Measurements from ENCODE around the gene ADCY5.

DNA sequence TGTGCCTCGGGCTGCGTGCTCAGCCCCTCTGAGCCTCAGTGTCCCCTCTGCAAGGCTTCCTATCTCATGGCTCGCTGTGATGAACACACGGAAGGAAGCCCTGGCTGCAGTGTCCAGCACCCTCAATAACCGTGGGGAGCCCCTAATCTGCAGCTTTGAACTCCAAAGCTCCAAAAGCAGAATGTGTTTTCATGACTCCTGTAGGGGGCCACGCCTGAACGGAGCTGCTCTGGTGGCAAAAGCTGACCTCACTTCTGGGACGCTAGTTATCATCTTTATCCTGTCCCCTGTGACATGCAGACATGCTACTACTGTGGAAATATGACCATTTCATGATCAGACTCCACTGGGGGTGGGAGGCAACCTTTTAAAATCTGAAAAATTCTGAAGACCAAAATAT is 148.3 kb downstream of the ADCY5 start:
- TF ChIP-seq, protein P1, sequence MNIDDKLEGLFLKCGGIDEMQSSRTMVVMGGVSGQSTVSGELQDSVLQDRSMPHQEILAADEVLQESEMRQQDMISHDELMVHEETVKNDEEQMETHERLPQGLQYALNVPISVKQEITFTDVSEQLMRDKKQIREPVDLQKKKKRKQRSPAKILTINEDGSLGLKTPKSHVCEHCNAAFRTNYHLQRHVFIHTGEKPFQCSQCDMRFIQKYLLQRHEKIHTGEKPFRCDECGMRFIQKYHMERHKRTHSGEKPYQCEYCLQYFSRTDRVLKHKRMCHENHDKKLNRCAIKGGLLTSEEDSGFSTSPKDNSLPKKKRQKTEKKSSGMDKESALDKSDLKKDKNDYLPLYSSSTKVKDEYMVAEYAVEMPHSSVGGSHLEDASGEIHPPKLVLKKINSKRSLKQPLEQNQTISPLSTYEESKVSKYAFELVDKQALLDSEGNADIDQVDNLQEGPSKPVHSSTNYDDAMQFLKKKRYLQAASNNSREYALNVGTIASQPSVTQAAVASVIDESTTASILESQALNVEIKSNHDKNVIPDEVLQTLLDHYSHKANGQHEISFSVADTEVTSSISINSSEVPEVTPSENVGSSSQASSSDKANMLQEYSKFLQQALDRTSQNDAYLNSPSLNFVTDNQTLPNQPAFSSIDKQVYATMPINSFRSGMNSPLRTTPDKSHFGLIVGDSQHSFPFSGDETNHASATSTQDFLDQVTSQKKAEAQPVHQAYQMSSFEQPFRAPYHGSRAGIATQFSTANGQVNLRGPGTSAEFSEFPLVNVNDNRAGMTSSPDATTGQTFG (tag by site-specific recombination; IDR thresholded peaks at IDR 0.05; ENCODE audit: borderline replicate concordance): no peak
- TF ChIP-seq CTCF (tag by site-specific recombination; IDR thresholded peaks at IDR 0.05): no peak
- no peak for TF ChIP-seq KLF9 (tag by site-specific recombination; IDR thresholded peaks at IDR 0.05; ENCODE audit: low read depth)
- TF ChIP-seq ZSCAN4 (tag by site-specific recombination; IDR thresholded peaks at IDR 0.05): no peak
- TF ChIP-seq KLF16 (tag by site-specific recombination; IDR thresholded peaks at IDR 0.05): no peak
- TF ChIP-seq GLIS2 (tag by site-specific recombination; IDR thresholded peaks at IDR 0.05): no peak
- TF ChIP-seq ZNF2 (tag by site-specific recombination; IDR thresholded peaks at IDR 0.05): no peak
- no peak for TF ChIP-seq ZNF423 (tag by site-specific recombination; IDR thresholded peaks at IDR 0.05)
- TF ChIP-seq ZNF488 (tag by site-specific recombination; IDR thresholded peaks at IDR 0.05): no peak
- no peak for TF ChIP-seq REST (tag by site-specific recombination; IDR thresholded peaks at IDR 0.05)
- TF ChIP-seq ZNF560 (tag by site-specific recombination; IDR thresholded peaks at IDR 0.05; ENCODE audit: borderline replicate concordance): no peak
